Uterus (tissue), 4 donors: Measurements from ENCODE around the gene RAB6A. TPM values are rescaled to one million over a fixed set of nuclear protein-coding genes. Genes with fewer than 3 reads are reported as not detected.

Experiments
- DNase-seq, 2 donors: peaks; one replicate each; pipeline ENCODE4 v3.0.0-alpha.2; 2019 to 2020
- H3K27ac ChIP-seq, 2 donors: fragments of 200-600 bp; sonication (generic); 1 replicate in 1 of 2; 2 replicates in 1 of 2; pipeline ENCODE4 v1.5.1; 2016 to 2018
- H3K27me3 ChIP-seq, 2 donors: fragments of 200-600 bp; sonication (generic); one replicate each; pipeline ENCODE4 v1.5.1; 2018 to 2019; ENCODE audit warnings: control low read depth in 1 of 2
- H3K36me3 ChIP-seq, 2 donors: fragments of 200-600 bp; sonication (generic); one replicate each; pipeline ENCODE4 v1.5.1; 2019; ENCODE audit warnings: control low read depth in 1 of 2
- H3K4me1 ChIP-seq, 2 donors: fragments of 200-600 bp; sonication (generic); one replicate each; pipeline ENCODE4 v1.5.1; 2018 to 2019; ENCODE audit warnings: control low read depth in 1 of 2
- H3K4me3 ChIP-seq, 2 donors: fragments of 200-600 bp; sonication (generic); 1 replicate in 1 of 2; 2 replicates in 1 of 2; pipeline ENCODE4 v1.5.1; 2018 to 2019; ENCODE audit warnings: mild to moderate bottlenecking in 1 of 2
- H3K9me3 ChIP-seq, 2 donors: fragments of 200-600 bp; sonication (generic); one replicate each; pipeline ENCODE4 v1.5.1; 2019; ENCODE audit warnings: control low read depth in 1 of 2
- CTCF ChIP-seq, 4 experiments: fragments of 200-600 bp in 2 of 4; fragments of 450-650 bp in 2 of 4; sonication (generic) in 2 of 4; IDR thresholded peaks; one replicate each; pipeline ENCODE4 v1.5.1; 2016 to 2019; ENCODE audit warnings: antibody characterized with exemption in 4 of 4, mild to moderate bottlenecking in 2 of 4, moderate library complexity in 1 of 4
- POLR2A ChIP-seq, 2 donors: fragments of 450-650 bp; IDR thresholded peaks; one replicate each; pipeline ENCODE4 v1.6.1; 2016; ENCODE audit warnings: antibody characterized with exemption in 2 of 2, mild to moderate bottlenecking in 1 of 2, moderate library complexity in 1 of 2
- intact Hi-C: fragments of 100-400 bp; cut with DNase I; formaldehyde crosslinking; loops from one replicate; pipeline ENCODE4 v1.15.1; 2023; ENCODE audit warnings: low total_unique reads
- total RNA-seq, 4 donors: library from RNA; depleted of rRNA in 3 of 4; stranded (reverse); fragments of >200 nt in 3 of 4; gene quantifications; one replicate each; pipeline versions ENCODE4 v1.1.0 to v1.2.4, GENCODE V29; 2014 to 2023
- donor health status: DM: yes; HTN: yes; CAD: no.

RAB6A gene
- total RNA-seq, 4 donors from 2014 or later = 75.9 to 129 (median 119) TPM

GRCh38 chr11:73653996-73654395 lies 106.9 kb downstream of the RAB6A start:
- no peak for DNase-seq
- Histone ChIP-seq H3K4me1 (no peaks in the 10 kb centered on the region), H3K27me3 (no peaks in the 10 kb centered on the region), H3K4me3 (no peak overlapping the region), H3K9me3 (no peaks in the 10 kb centered on the region), H3K27ac (no peak overlapping the region), H3K36me3 (no peaks in the 10 kb centered on the region)
- intact Hi-C loops = no loop called here
- no peak for TF ChIP-seq POLR2A (IDR thresholded peaks at IDR 0.05)
- TF ChIP-seq CTCF (IDR thresholded peaks at IDR 0.05) = no peak

- no peaks in the 10 kb centered on the region for H3K27me3 ChIP-seq
- no peak for DNase-seq
- intact Hi-C loops = no loop called here
Observed at GRCh38 chr11:73652856-73653559, 107.9 kb downstream of the RAB6A start.

GRCh38 chr11:73652046-73652730 lies 108.7 kb downstream of the RAB6A start:
- no peak for TF ChIP-seq POLR2A (IDR thresholded peaks at IDR 0.05)
- no peak for TF ChIP-seq CTCF (IDR thresholded peaks at IDR 0.05)
- intact Hi-C loops = no loop called here
- no peak overlapping the region for H3K4me3 ChIP-seq
- H3K9me3 ChIP-seq = no peaks in the 10 kb centered on the region
- no peak overlapping the region for H3K27ac ChIP-seq
- no peak for DNase-seq
- no peaks in the 10 kb centered on the region for H3K27me3 ChIP-seq
- H3K36me3 ChIP-seq = no peaks in the 10 kb centered on the region
- no peaks in the 10 kb centered on the region for H3K4me1 ChIP-seq

More at GRCh38 chr11:73652856-73653559, 107.9 kb downstream of the RAB6A start:
- Histone ChIP-seq H3K4me1 (no peaks in the 10 kb centered on the region), H3K9me3 (no peaks in the 10 kb centered on the region), H3K27ac (no peak overlapping the region), H3K36me3 (no peaks in the 10 kb centered on the region), H3K4me3 (no peak overlapping the region)
- TF ChIP-seq CTCF (IDR thresholded peaks at IDR 0.05) = no peak
- TF ChIP-seq POLR2A (IDR thresholded peaks at IDR 0.05) = no peak

- H3K36me3 ChIP-seq = no peaks in the 10 kb centered on the region
- TF ChIP-seq CTCF (IDR thresholded peaks at IDR 0.05) = no peak
- no peak for DNase-seq
- no peak overlapping the region for H3K4me3 ChIP-seq
- intact Hi-C loops = no loop called here
- no peaks in the 10 kb centered on the region for H3K9me3 ChIP-seq
- H3K4me1 ChIP-seq = no peaks in the 10 kb centered on the region
- H3K27ac ChIP-seq = no peak overlapping the region
- no peaks in the 10 kb centered on the region for H3K27me3 ChIP-seq
Observed at GRCh38 chr11:73651661-73652045, 109.2 kb downstream of the RAB6A start.

GRCh38 chr11:73651252-73651651 lies 109.6 kb downstream of the RAB6A start:
- no peaks in the 10 kb centered on the region for H3K9me3 ChIP-seq
- no peaks in the 10 kb centered on the region for H3K36me3 ChIP-seq
- no peak for DNase-seq
- no peaks in the 10 kb centered on the region for H3K4me1 ChIP-seq
- intact Hi-C loops = no loop called here
- no peak overlapping the region for H3K27ac ChIP-seq
- H3K27me3 ChIP-seq = no peaks in the 10 kb centered on the region
- H3K4me3 ChIP-seq = no peak overlapping the region
- no peak for TF ChIP-seq POLR2A (IDR thresholded peaks at IDR 0.05)
- no peak for TF ChIP-seq CTCF (IDR thresholded peaks at IDR 0.05)
